Mucosa of stomach (tissue), 1 donor: Measurements from ENCODE around the gene DUT.

Source experiments
- H3K27me3 ChIP-seq: one replicate; pipeline ENCODE4 v1.7.0; 2013; ENCODE audit warnings: mild to moderate bottlenecking, low read length; ENCODE audit not compliant: control insufficient read depth, insufficient read depth
- H3K36me3 ChIP-seq: one replicate; pipeline ENCODE4 v1.7.0; 2013; ENCODE audit warnings: low read length; ENCODE audit not compliant: control insufficient read depth, insufficient read depth
- H3K4me1 ChIP-seq: one replicate; pipeline ENCODE4 v1.7.0; 2013; ENCODE audit warnings: mild to moderate bottlenecking, low read length; ENCODE audit not compliant: control insufficient read depth, insufficient read depth
- H3K4me3 ChIP-seq: one replicate; pipeline ENCODE4 v1.7.0; 2013; ENCODE audit warnings: low read length
- H3K9ac ChIP-seq: one replicate; pipeline ENCODE4 v1.7.0; 2013; ENCODE audit warnings: mild to moderate bottlenecking, low read length, moderate library complexity
- H3K9me3 ChIP-seq: one replicate; pipeline ENCODE4 v1.7.0; 2013; ENCODE audit warnings: mild to moderate bottlenecking, low read length, moderate library complexity; ENCODE audit not compliant: control insufficient read depth
- donor health status: Pancreatic carcinoma.

The DUT gene

DNA sequence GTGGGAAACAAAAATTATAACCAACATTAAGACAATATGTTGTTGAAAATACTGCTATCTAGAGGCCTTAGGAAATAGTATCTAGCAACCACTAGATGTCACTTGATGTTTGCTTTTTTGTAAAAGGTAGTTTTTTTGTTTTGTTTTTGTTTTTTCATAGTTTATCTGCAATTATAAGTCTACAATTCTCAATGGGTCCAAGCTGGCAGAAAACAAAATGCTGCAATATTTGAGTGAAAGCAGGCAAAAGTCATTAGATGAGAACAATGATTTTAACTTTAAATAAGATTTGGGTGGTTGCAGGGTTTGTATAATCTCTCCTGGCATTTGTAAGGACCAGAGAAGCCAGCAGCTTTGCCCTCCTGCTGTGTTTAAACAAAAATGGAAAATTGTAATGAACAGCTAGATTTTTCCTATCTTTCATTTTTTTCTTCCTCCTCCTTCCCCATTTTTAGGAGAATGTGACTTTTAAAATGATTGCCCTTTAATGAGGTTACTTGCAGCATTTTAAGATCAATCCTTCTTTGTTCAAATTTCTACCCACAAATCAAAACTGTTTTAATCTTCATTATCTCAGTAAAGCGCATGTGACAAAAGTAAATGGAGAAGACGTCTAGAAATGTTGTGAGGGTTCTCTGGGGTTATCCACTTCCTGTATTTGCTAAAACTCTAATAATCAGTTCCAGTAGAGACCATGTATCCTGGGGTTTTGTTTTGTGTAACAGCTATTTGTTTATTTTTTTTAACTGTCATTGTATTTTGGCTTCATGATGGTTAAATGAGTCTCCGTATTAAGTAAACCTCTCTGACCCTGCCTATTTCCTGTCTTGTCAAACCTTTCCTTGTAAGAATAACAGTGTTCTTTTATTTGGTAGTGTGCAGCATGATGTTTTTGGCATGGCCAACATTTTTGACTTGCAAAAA is 27.3 kb downstream of the DUT start:
- Histone ChIP-seq H3K27me3 (no peaks in the 10 kb centered on the region), H3K4me1 (no peaks in the 10 kb centered on the region), H3K36me3 (no peaks in the 10 kb centered on the region), H3K9ac (no peak overlapping the region), H3K4me3 (no peak overlapping the region), H3K9me3 (no peaks in the 10 kb centered on the region)

DNA sequence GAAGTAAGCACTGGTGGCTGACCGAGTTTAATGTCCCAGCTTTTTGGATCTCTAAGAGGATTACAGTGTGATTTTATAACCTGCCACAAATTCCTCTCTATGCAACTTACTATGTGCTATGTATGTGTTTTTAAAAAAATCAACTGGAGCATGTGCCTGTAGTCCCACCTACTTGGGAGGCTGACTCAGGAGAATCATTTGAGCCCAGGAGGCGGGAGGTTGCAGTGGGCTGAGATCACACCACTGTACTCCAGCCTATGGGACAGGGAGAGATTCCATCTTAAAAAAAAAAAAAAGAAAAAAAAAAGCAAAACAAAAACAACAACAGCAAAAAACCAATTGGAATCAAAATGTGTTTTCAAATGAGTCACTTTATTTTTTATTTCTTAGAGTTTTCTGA is 29.6 kb downstream of the DUT start:
- Histone ChIP-seq H3K9ac (no peak overlapping the region), H3K4me3 (no peak overlapping the region), H3K36me3 (no peaks in the 10 kb centered on the region), H3K27me3 (no peaks in the 10 kb centered on the region), H3K4me1 (no peaks in the 10 kb centered on the region), H3K9me3 (no peaks in the 10 kb centered on the region)

DNA sequence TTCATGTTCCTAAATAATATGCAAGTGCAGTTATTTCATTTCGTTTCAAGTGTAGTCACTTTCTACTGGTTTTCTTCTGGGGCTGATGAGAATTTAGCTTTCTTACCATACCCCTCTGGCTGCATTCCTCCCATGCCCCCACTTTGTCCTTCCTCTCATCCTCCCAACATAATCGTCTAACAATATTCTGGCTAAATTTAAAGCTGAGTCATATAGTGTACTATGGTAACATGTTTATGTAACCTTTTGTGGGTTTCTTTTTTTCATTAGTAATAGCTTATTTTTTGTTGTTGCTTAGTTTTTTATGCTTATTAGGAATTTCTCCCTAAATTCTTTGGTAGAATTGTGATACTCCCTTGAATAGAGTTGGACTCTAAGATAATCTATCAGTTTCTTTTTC is 30.5 kb downstream of the DUT start:
- Histone ChIP-seq H3K36me3 (no peaks in the 10 kb centered on the region), H3K9me3 (no peaks in the 10 kb centered on the region), H3K4me1 (no peaks in the 10 kb centered on the region), H3K27me3 (no peaks in the 10 kb centered on the region), H3K9ac (no peak overlapping the region), H3K4me3 (no peak overlapping the region)

DNA sequence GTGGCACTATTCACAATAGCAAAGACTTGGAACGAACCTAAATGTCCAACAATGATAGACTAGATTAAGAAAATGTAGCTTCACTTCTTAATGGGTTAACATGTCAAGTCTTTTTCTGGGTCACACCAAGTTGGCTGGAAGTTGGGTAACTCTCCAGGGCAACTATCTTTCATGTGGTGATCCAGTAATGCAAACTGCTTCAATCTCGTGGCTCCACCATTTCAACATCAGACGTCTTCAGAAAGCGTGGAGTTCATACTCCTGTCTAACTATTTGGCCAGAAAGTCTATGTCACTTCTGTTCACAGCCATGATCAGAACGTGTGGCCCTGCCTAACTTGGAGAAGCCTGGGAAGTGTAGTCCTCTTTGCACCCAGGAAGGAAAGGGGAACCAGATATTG is 32.2 kb downstream of the DUT start:
- no peaks in the 10 kb centered on the region for H3K36me3 ChIP-seq
- H3K4me1 ChIP-seq = no peaks in the 10 kb centered on the region
- H3K9ac ChIP-seq = no peak overlapping the region
- no peaks in the 10 kb centered on the region for H3K27me3 ChIP-seq
- H3K4me3 ChIP-seq = no peak overlapping the region
- no peaks in the 10 kb centered on the region for H3K9me3 ChIP-seq

DNA sequence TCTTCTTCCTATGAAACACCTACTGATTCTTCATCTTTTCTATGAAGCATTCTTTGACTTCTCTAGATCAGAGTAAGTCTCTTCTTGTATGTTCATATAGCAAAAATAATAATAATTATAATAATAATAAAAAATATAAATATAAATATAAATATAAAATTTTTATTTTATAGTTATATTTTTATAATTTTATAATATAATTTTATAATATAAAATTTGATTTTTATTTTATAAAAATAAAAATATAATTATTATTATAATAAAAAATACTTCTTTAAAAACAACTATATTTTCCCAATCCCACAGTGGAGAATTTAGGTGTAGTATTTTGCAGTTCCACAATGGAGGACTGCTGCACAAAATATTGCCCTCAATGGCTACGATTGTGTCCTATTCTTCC is 34.3 kb downstream of the DUT start:
- Histone ChIP-seq H3K36me3 (no peaks in the 10 kb centered on the region), H3K9ac (no peak overlapping the region), H3K9me3 (no peaks in the 10 kb centered on the region), H3K4me1 (no peaks in the 10 kb centered on the region), H3K27me3 (no peaks in the 10 kb centered on the region), H3K4me3 (no peak overlapping the region)

DNA sequence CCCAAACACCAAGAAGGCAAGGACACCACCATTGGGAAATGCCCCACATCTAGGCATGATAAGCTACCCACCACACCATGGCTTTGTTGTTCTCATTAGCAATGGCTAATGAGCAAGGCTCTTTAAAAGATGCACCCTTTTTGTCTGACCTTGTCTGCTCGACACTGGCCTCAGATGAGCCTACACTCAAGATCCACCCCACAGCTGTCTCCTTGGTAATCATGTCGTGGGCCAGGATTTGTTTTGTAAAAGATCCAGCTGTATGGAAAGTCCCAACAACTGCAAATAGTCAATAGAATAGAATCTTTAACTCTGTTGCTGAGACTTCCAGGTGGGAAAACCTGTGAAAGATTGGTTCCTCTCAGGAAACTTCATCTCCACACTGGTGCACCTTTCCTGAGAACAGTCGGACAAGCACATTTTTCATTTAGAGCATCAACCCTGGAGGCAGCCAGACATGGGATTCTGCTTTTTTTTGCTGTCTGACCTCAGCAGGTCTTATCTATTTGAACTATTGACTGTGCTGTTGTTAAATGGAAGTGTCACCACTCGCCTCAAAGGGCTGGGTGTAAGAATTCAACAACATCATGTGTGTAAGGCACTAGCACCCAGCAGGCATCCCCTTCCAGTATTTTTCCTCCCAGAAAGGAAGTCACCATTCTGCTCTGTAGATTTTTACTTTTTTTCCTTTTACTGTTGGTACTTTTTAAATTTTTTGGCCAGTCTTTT is 35.5 kb downstream of the DUT start:
- Histone ChIP-seq H3K4me3 (no peak overlapping the region), H3K27me3 (no peaks in the 10 kb centered on the region), H3K4me1 (no peaks in the 10 kb centered on the region), H3K9me3 (no peaks in the 10 kb centered on the region), H3K36me3 (no peaks in the 10 kb centered on the region), H3K9ac (no peak overlapping the region)

DNA sequence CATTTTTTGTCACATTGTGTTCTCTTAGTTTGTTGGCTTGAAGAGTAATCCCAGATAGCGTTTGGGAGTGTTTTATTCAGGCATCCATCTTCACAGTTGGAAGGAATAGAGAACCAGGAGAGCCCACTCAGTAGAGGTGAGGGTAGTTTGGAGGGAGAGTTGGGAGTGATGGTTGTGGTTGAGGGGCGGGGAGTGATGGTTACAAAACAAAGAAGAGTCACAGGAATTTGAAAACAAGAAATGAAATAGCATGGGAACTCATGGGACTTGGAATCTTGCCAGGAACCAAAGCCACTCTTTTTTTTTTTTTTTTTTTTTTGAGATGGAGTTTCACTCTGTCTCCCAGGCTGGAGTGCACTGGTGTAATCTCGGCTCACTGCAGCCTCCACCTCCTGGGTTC is 36.3 kb downstream of the DUT start:
- Histone ChIP-seq H3K27me3 (no peaks in the 10 kb centered on the region), H3K36me3 (no peaks in the 10 kb centered on the region), H3K9me3 (no peaks in the 10 kb centered on the region), H3K4me3 (no peak overlapping the region), H3K9ac (no peak overlapping the region), H3K4me1 (no peaks in the 10 kb centered on the region)

DNA sequence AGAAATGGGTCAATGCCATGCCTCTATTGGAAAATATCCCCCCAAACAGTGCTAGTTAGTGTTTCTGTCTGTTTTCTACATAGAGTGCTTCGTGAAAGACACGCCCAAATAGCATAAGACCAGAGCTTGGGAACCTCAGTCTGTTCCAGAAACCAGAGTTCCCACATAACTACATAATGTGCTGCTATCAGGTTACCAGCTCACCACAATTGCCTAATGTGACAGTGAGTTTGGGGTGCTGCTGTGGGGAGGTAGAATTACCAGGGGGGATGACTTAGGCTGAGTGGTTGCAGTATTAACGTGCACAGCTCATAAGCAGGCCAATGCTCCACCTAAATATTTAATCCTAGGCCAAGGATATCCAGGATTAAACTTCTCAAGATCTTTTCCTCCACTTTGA is 39.2 kb downstream of the DUT start:
- H3K4me1 ChIP-seq = no peaks in the 10 kb centered on the region
- no peak overlapping the region for H3K9ac ChIP-seq
- H3K36me3 ChIP-seq = no peaks in the 10 kb centered on the region
- H3K27me3 ChIP-seq = no peaks in the 10 kb centered on the region
- H3K4me3 ChIP-seq = no peak overlapping the region
- H3K9me3 ChIP-seq = no peaks in the 10 kb centered on the region

DNA sequence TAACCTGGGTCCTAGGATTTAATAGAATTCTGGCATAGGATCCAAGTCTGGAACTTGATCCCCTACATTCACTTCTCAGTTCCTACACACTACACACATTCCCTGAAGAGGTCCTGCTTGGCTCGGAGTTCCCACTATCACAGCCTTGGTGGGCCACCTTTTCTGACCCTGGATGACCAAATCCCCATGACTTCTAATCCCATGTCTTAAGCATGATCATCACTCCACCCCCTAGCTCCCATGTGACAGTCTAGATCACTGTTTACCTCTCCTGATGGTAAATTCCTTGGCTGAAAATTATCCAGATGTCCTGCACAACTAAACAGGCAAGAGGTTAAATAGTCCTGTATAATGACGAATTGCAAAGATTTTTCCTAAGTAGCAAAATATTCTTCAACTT is 40.3 kb downstream of the DUT start:
- Histone ChIP-seq H3K4me1 (no peaks in the 10 kb centered on the region), H3K36me3 (no peaks in the 10 kb centered on the region), H3K4me3 (no peak overlapping the region)

DNA sequence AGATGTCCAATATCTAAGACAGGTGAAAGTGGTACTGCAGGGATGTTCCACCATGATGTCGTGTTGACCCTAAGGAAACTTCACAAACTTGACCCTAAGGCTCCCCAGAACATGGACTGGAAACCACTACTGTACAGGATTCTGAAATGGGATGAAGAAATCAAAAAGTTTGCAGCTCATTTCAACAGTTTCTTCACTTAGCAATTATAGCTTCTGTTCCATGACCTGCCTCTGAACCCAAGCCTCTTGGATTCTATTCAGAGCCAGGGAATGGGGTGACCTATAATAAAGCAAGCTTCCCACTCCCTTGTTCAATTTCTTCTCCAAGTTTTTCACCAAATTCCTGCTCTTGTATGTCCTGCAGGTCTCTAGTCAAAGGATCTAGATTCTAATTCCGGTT is 40.7 kb downstream of the DUT start:
- Histone ChIP-seq H3K36me3 (no peaks in the 10 kb centered on the region), H3K4me1 (no peaks in the 10 kb centered on the region), H3K27me3 (no peaks in the 10 kb centered on the region), H3K4me3 (no peak overlapping the region), H3K9ac (no peak overlapping the region), H3K9me3 (no peaks in the 10 kb centered on the region)

More for the DNA sequence above, 40.3 kb downstream of the DUT start:
- Histone ChIP-seq H3K9ac (no peak overlapping the region), H3K9me3 (no peaks in the 10 kb centered on the region), H3K27me3 (no peaks in the 10 kb centered on the region)

DNA sequence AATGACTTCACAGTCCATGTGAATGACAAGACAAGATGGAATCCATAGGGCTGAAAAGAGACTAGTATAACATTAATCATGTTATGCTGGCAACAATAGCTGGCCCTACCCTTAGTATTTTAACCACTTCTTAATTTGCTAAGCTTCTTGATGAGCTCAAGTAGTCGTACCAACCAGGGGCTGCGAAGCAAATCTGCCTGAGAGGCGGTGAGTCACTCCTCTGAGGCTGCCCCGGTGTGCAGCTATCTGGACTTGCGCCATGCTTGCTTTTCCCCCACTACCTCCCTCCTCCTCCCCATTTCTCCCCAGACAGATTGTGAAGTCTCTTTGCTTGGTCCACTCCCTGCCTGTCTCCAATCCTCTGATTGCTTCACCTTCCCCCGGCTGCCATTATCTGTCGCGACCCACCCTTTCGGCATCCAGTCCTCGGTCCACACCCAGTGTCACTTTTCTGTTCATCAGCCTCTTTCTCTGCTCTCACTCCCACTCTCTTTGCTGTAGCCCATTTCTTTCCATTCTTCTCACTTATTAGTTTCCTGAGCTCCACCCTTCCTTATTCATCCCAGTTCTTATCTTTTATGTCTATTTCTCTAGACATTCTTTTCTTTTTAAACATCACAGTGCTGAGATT is 42.7 kb downstream of the DUT start:
- H3K9ac ChIP-seq = no peak overlapping the region
- H3K4me3 ChIP-seq = no peak overlapping the region
- H3K36me3 ChIP-seq = no peaks in the 10 kb centered on the region
- H3K4me1 ChIP-seq = no peaks in the 10 kb centered on the region
- H3K27me3 ChIP-seq = no peaks in the 10 kb centered on the region
- no peaks in the 10 kb centered on the region for H3K9me3 ChIP-seq

DNA sequence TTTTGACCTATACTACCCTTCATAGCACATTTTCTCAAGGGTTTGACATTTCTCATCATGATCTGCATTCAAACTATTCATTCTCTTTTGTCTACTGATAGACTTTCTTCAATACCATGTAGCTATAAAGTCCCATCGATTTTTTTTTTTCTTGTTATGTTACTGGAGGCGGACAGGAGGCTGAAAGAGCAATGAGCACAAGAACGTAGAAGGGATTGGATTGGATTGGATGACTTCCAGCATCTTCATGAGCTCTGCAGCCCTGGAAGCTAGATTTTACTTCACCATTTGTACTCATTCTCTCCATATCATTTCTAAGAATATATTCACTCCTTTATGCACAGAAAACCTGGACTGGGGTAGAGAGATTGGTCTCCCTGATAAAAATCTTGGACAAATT is 43.2 kb downstream of the DUT start:
- Histone ChIP-seq H3K4me1 (no peaks in the 10 kb centered on the region), H3K27me3 (no peaks in the 10 kb centered on the region), H3K9me3 (no peaks in the 10 kb centered on the region), H3K4me3 (no peak overlapping the region), H3K36me3 (no peaks in the 10 kb centered on the region), H3K9ac (no peak overlapping the region)
